Stimulated activated CD8-positive, alpha-beta memory T cell treated with anti-CD3 and anti-CD28 coated beads, Interleukin-7, amount 100 ng/mL, for 48 hours (primary cell): ENCODE data around the gene UTP18.
"Not testable (repeated sequence)": the region's sequence is repeated elsewhere in the genome, so short reads cannot be mapped to it uniquely, and the experiment has no call there.

Experiments used
- DNase-seq, 2 donors: peaks; one replicate each; pipeline ENCODE4 v3.0.0-alpha.2; 2020; ENCODE audit warnings: low read depth in 1 of 2; ENCODE audit errors: extremely low read depth in 1 of 2

The UTP18 gene

GRCh38 chr17:51330861-51331503 is 70.6 kb downstream of the UTP18 start:
- DNase-seq, result not testable (repeated sequence)

- no peak for DNase-seq
These were observed 74.8 kb downstream of the UTP18 start for GRCh38 chr17:51335006-51335590.

- no peak for DNase-seq
These were observed 75.8 kb downstream of the UTP18 start for GRCh38 chr17:51335883-51336822.

GRCh38 chr17:51341457-51341856 is 81.1 kb downstream of the UTP18 start:
- no peak for DNase-seq

- DNase-seq, result no peak
These were observed 81.9 kb downstream of the UTP18 start for GRCh38 chr17:51342257-51342656.

- DNase-seq, result no peak
These were observed 84.2 kb downstream of the UTP18 start for GRCh38 chr17:51344532-51344931.

GRCh38 chr17:51346218-51346982 is 86.1 kb downstream of the UTP18 start:
- no peak for DNase-seq
